ENCODE measurements around the gene CRKL.
A peak's percentile ranks its signal among the peaks of the same experiment; 100 is the strongest.

CRKL gene

GRCh38 chr22:20995329-20996030, 78.3 kb downstream of the CRKL start:
- Histone ChIP-seq H3K4me1 (ENCODE audit: control insufficient read depth in 5 of 5, insufficient read depth in 5 of 5, low read length in 5 of 5) (peaks cover under 1 to 12% (median 10%) of the 10 kb centered on the region in 5 donors), H3K4me3 (ENCODE audit: low read depth in 1 of 5, low read length in 5 of 5) (no peak overlapping the region), H3K36me3 (ENCODE audit: control insufficient read depth in 5 of 5, insufficient read depth in 5 of 5, low read length in 5 of 5) (peaks cover 0 to 97% (median 91%) of the 10 kb centered on the region in 5 donors), H3K27me3 (ENCODE audit: control insufficient read depth in 5 of 5, insufficient read depth in 4 of 5, low read length in 5 of 5) (no peaks in the 10 kb centered on the region), H3K9me3 (ENCODE audit: control insufficient read depth in 5 of 5, low read length in 5 of 5) (no peaks in the 10 kb centered on the region), H3K9ac (ENCODE audit: low read length in 5 of 5) (no peak overlapping the region), H3K27ac (ENCODE audit: low read depth, low read length) (no peak overlapping the region)

GRCh38 chr22:20996031-20996410, 78.8 kb downstream of the CRKL start:
- Histone ChIP-seq H3K36me3 (ENCODE audit: control insufficient read depth in 5 of 5, insufficient read depth in 5 of 5, low read length in 5 of 5) (peaks cover 0 to 91% (median 85%) of the 10 kb centered on the region in 5 donors), H3K4me3 (ENCODE audit: low read depth in 1 of 5, low read length in 5 of 5) (no peak overlapping the region), H3K9ac (ENCODE audit: low read length in 5 of 5) (no peak overlapping the region), H3K4me1 (ENCODE audit: control insufficient read depth in 5 of 5, insufficient read depth in 5 of 5, low read length in 5 of 5) (peaks cover 6 to 17% (median 15%) of the 10 kb centered on the region in 5 donors), H3K27me3 (ENCODE audit: control insufficient read depth in 5 of 5, insufficient read depth in 4 of 5, low read length in 5 of 5) (no peaks in the 10 kb centered on the region), H3K27ac (ENCODE audit: low read depth, low read length) (no peak overlapping the region), H3K9me3 (ENCODE audit: control insufficient read depth in 5 of 5, low read length in 5 of 5) (no peaks in the 10 kb centered on the region)

- no peaks in the 10 kb centered on the region for H3K27me3 ChIP-seq (ENCODE audit: control insufficient read depth in 5 of 5, insufficient read depth in 4 of 5, low read length in 5 of 5)
- H3K4me1 ChIP-seq (ENCODE audit: control insufficient read depth in 5 of 5, insufficient read depth in 5 of 5, low read length in 5 of 5) = peaks cover 7 to 23% (median 21%) of the 10 kb centered on the region in 5 donors
- H3K9ac ChIP-seq (ENCODE audit: low read length in 5 of 5) = no peak overlapping the region
- no peak overlapping the region for H3K27ac ChIP-seq (ENCODE audit: low read depth, low read length)
- no peak overlapping the region for H3K4me3 ChIP-seq (ENCODE audit: low read depth in 1 of 5, low read length in 5 of 5)
- no peaks in the 10 kb centered on the region for H3K9me3 ChIP-seq (ENCODE audit: control insufficient read depth in 5 of 5, low read length in 5 of 5)
- H3K36me3 ChIP-seq (ENCODE audit: control insufficient read depth in 5 of 5, insufficient read depth in 5 of 5, low read length in 5 of 5) = peaks cover 0 to 83% (median 77%) of the 10 kb centered on the region in 5 donors
These were observed 79.7 kb downstream of the CRKL start for GRCh38 chr22:20996598-20997535.

GRCh38 chr22:20997536-20998257, 80.5 kb downstream of the CRKL start:
- no peaks in the 10 kb centered on the region for H3K27me3 ChIP-seq (ENCODE audit: control insufficient read depth in 5 of 5, insufficient read depth in 4 of 5, low read length in 5 of 5)
- no peak overlapping the region for H3K27ac ChIP-seq (ENCODE audit: low read depth, low read length)
- no peak overlapping the region for H3K4me3 ChIP-seq (ENCODE audit: low read depth in 1 of 5, low read length in 5 of 5)
- no peaks in the 10 kb centered on the region for H3K9me3 ChIP-seq (ENCODE audit: control insufficient read depth in 5 of 5, low read length in 5 of 5)
- no peak overlapping the region for H3K9ac ChIP-seq (ENCODE audit: low read length in 5 of 5)
- H3K4me1 ChIP-seq (ENCODE audit: control insufficient read depth in 5 of 5, insufficient read depth in 5 of 5, low read length in 5 of 5) = peaks cover 7 to 28% (median 22%) of the 10 kb centered on the region in 5 donors
- H3K36me3 ChIP-seq (ENCODE audit: control insufficient read depth in 5 of 5, insufficient read depth in 5 of 5, low read length in 5 of 5) = peaks cover 0 to 74% (median 69%) of the 10 kb centered on the region in 5 donors

GRCh38 chr22:20998411-20999336, 81.5 kb downstream of the CRKL start:
- peak overlapping the region in 1 of 5 donors; percentile 32 for H3K9ac ChIP-seq (ENCODE audit: low read length in 5 of 5)
- no peak overlapping the region for H3K4me3 ChIP-seq (ENCODE audit: low read depth in 1 of 5, low read length in 5 of 5)
- no peak overlapping the region for H3K27ac ChIP-seq (ENCODE audit: low read depth, low read length)
- H3K9me3 ChIP-seq (ENCODE audit: control insufficient read depth in 5 of 5, low read length in 5 of 5) = no peaks in the 10 kb centered on the region
- H3K36me3 ChIP-seq (ENCODE audit: control insufficient read depth in 5 of 5, insufficient read depth in 5 of 5, low read length in 5 of 5) = peaks cover 0 to 65% (median 59%) of the 10 kb centered on the region in 5 donors
- no peaks in the 10 kb centered on the region for H3K27me3 ChIP-seq (ENCODE audit: control insufficient read depth in 5 of 5, insufficient read depth in 4 of 5, low read length in 5 of 5)
- H3K4me1 ChIP-seq (ENCODE audit: control insufficient read depth in 5 of 5, insufficient read depth in 5 of 5, low read length in 5 of 5) = peaks cover 10 to 37% (median 31%) of the 10 kb centered on the region in 5 donors

- peak overlapping the region in 3 of 5 donors; percentile 30 to 91 (median 90) for H3K9ac ChIP-seq (ENCODE audit: low read length in 5 of 5)
These were observed 82.4 kb downstream of the CRKL start for GRCh38 chr22:20999350-21000206.

GRCh38 chr22:21000207-21000986, 83.2 kb downstream of the CRKL start:
- Histone ChIP-seq H3K4me3 (ENCODE audit: low read depth in 1 of 5, low read length in 5 of 5) (peak overlapping the region; percentile 64 to 88 (median 81)), H3K4me1 (ENCODE audit: control insufficient read depth in 5 of 5, insufficient read depth in 5 of 5, low read length in 5 of 5) (peaks cover 10 to 39% (median 35%) of the 10 kb centered on the region in 5 donors), H3K9ac (ENCODE audit: low read length in 5 of 5) (peak overlapping the region; percentile 56 to 92 (median 91))

More at GRCh38 chr22:20999350-21000206, 82.4 kb downstream of the CRKL start:
- peak overlapping the region in 1 of 5 donors; percentile 86 for H3K4me3 ChIP-seq (ENCODE audit: low read depth in 1 of 5, low read length in 5 of 5)
- peaks cover 10 to 39% (median 35%) of the 10 kb centered on the region in 5 donors for H3K4me1 ChIP-seq (ENCODE audit: control insufficient read depth in 5 of 5, insufficient read depth in 5 of 5, low read length in 5 of 5)
- H3K9me3 ChIP-seq (ENCODE audit: control insufficient read depth in 5 of 5, low read length in 5 of 5) = no peaks in the 10 kb centered on the region
- H3K27me3 ChIP-seq (ENCODE audit: control insufficient read depth in 5 of 5, insufficient read depth in 4 of 5, low read length in 5 of 5) = no peaks in the 10 kb centered on the region
- no peak overlapping the region for H3K27ac ChIP-seq (ENCODE audit: low read depth, low read length)
- H3K36me3 ChIP-seq (ENCODE audit: control insufficient read depth in 5 of 5, insufficient read depth in 5 of 5, low read length in 5 of 5) = peaks cover 0 to 56% (median 50%) of the 10 kb centered on the region in 5 donors

GRCh38 chr22:21000987-21001600, 83.9 kb downstream of the CRKL start:
- no peaks in the 10 kb centered on the region for H3K27me3 ChIP-seq (ENCODE audit: control insufficient read depth in 5 of 5, insufficient read depth in 4 of 5, low read length in 5 of 5)
- peaks cover 10 to 39% (median 35%) of the 10 kb centered on the region in 5 donors for H3K4me1 ChIP-seq (ENCODE audit: control insufficient read depth in 5 of 5, insufficient read depth in 5 of 5, low read length in 5 of 5)
- H3K9ac ChIP-seq (ENCODE audit: low read length in 5 of 5) = peak overlapping the region; percentile 56 to 92 (median 91)
- peak overlapping the region; percentile 95 for H3K27ac ChIP-seq (ENCODE audit: low read depth, low read length)
- peak overlapping the region; percentile 64 to 88 (median 81) for H3K4me3 ChIP-seq (ENCODE audit: low read depth in 1 of 5, low read length in 5 of 5)
- H3K36me3 ChIP-seq (ENCODE audit: control insufficient read depth in 5 of 5, insufficient read depth in 5 of 5, low read length in 5 of 5) = peaks cover 0 to 40% (median 36%) of the 10 kb centered on the region in 5 donors
- no peaks in the 10 kb centered on the region for H3K9me3 ChIP-seq (ENCODE audit: control insufficient read depth in 5 of 5, low read length in 5 of 5)

More at GRCh38 chr22:21000207-21000986, 83.2 kb downstream of the CRKL start:
- no peaks in the 10 kb centered on the region for H3K9me3 ChIP-seq (ENCODE audit: control insufficient read depth in 5 of 5, low read length in 5 of 5)
- H3K36me3 ChIP-seq (ENCODE audit: control insufficient read depth in 5 of 5, insufficient read depth in 5 of 5, low read length in 5 of 5) = peaks cover 0 to 47% (median 42%) of the 10 kb centered on the region in 5 donors
- H3K27me3 ChIP-seq (ENCODE audit: control insufficient read depth in 5 of 5, insufficient read depth in 4 of 5, low read length in 5 of 5) = no peaks in the 10 kb centered on the region
- peak overlapping the region; percentile 95 for H3K27ac ChIP-seq (ENCODE audit: low read depth, low read length)

Measured in subcutaneous abdominal adipose tissue (tissue), 5 donors.